Measurements from ENCODE around the gene RACGAP1.

RACGAP1 gene

GRCh38 chr12:50057000-50057841, 31.9 kb upstream of the RACGAP1 start, which contains the start of gene ASIC1:
TSS of gene ASIC1 (plus strand) at chr12:50057596. CDS start at chr12:50058767, 1,171 bp downstream.
- DNase-seq: peak; percentile 86

GRCh38 chr12:50056639-50056976, 31.3 kb upstream of the RACGAP1 start:
- DNase-seq: no peak

- DNase-seq: peak; percentile 75
Measured at GRCh38 chr12:50055831-50056638, 30.7 kb upstream of the RACGAP1 start.

DNA sequence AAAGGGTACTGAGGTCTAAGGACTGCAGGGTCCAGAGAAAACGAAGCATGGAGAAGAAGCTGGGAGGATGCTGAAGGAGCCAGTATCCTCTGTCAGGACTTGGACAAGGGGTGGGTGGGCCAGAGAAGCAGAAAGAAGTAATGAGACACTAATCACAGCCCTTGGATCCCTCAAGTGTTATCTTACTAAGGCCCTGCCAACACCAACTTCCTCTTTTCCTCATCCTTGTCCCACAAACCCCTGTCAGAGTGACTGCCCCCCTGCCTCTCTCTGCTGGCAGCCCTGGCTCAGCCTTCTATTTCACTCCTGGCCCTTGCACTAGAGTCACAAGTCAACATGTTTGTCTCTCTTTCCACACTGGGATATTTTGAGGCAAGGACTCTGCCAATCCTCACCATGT, 28.3 kb upstream of the RACGAP1 start:
- no peak for DNase-seq

GRCh38 chr12:50052964-50053363, 27.7 kb upstream of the RACGAP1 start:
- no peak for DNase-seq

GRCh38 chr12:50052544-50052943, 27.2 kb upstream of the RACGAP1 start:
- DNase-seq: no peak

- DNase-seq: no peak
Measured at GRCh38 chr12:50051101-50051806, 26.0 kb upstream of the RACGAP1 start.

- DNase-seq: peak; percentile 63
Measured at GRCh38 chr12:50050410-50051098, 25.3 kb upstream of the RACGAP1 start.

DNA sequence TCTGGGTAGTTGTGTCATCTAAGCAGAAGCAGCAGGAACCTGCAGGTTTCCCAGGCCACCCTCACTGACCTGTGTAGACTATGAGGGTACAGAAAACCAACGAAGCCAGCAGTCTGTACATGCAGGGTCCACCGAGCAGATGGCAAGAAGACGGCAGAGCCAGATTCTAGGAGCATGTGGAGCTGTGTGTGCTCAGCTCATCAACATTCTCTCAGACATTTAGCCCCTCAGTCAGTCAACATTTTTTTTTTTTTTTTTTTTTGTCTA, 24.8 kb upstream of the RACGAP1 start:
- no peak for DNase-seq

GRCh38 chr12:50049254-50050118, 24.2 kb upstream of the RACGAP1 start:
- DNase-seq: no peak

- no peak for DNase-seq
Measured at GRCh38 chr12:50047693-50048250, 22.5 kb upstream of the RACGAP1 start.

DNA sequence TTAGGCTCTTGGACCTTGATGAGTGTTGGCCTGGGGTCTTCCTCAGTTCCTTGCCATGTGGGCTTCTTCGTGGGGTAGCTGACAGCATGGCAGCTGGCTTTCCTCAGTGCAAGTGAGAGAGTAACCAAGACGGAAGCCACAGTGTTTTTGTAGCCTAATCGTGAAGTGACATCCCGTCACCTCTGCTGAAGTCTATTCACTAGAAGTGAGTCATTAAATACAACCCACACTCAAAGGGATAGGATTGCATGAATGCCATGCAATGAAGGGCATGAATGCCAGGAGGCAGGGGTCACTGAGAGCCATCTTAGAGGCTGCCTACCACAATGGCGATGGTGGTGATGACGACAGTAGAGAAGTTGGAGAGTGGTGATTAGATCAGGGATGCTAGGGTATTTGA, 18.6 kb upstream of the RACGAP1 start:
- no peak for DNase-seq

DNA sequence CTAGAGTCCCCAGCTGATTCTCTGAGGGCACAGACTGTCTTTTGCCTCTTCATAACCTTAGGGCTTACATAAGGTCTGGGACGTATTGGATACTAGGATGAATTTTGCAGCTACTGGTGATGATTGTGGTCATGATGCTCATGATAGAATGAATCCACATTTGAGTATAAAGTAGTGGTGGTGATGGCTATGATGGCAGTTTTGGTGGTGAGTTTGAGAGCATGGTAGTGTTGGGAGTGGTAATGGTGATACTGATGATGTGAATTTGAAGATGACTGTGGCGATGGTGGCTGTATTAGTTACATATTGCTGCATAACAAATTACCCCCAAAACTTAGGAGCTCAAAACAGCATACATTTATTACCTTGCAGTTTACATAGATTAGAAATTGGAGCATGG, 18.0 kb upstream of the RACGAP1 start:
- no peak for DNase-seq

GRCh38 chr12:50042693-50043092, 17.4 kb upstream of the RACGAP1 start:
- DNase-seq: no peak

DNA sequence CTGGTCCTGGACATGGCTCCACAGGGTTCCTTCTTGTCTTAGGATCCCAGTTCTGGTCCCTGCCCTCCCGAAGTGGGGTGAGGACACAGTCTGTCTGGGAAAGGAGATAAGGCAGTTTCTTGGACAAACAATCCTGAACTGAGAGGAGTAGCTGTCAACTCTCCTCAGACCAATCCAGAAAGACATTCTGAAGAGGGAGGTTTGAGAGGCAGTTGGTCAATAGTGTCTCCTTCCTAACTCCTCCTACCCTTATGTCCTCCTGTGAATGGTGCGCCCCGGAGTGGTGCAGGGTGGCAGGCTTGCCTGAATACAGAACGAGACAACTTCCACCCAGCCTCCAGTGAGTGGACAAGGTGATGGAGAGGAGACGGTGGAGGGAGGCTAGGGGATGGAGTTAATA, 16.7 kb upstream of the RACGAP1 start:
- DNase-seq: no peak

GRCh38 chr12:50041062-50041860, 16.0 kb upstream of the RACGAP1 start:
- no peak for DNase-seq

DNA sequence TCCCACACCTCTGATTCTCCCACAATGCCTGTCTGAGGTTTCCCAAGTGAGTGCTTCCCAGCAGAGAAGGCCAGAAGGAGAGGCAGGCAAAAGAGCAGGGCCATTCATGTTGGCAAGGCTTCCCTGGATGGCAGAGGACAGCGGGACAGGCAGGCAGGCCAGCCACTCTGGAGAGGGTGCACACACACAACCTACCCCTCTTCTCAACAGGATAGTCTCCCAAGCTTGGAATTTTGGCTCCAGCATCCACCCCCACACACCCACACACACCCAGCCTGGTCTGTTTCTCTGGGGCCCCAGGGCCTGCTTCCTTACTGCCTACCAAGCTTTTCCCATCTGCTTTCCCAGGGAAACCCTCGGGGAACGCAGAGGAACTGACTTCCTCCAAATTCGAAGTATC, 15.4 kb upstream of the RACGAP1 start:
- DNase-seq: no peak

GRCh38 chr12:50039151-50039835, 14.0 kb upstream of the RACGAP1 start:
- peak; percentile 49 for DNase-seq

DNA sequence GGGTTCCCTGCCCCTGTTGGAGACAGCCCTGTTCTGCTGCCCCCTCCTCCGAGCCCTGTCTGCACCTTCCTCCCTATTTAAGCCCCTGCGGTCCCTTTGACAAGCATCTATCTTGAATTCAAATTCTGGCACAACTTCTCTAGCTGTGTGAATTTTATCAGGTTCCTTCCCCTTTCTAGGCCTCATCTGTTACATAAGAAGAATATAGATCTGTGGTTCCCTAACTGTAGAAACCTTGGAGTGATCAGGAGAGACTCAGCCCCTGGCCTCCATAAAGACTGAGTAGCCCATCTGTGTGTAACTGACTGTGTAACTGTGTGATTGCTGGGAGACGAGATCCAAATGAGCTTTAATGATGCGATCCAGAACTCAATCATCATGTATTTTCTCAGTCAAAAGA, 13.0 kb upstream of the RACGAP1 start:
- no peak for DNase-seq

All from right kidney (tissue), 1 donor.